GM13976 (cell line): Measurements from ENCODE around the gene PNMA8C.
"Not testable (repeated sequence)": the region's sequence is repeated elsewhere in the genome, so short reads cannot be mapped to it uniquely, and the experiment has no call there.

ENCODE experiments used
- DNase-seq: peaks from one replicate; pipeline ENCODE4 v3.0.0; 2012; ENCODE audit warnings: low spot score
- in situ Hi-C: fragments of 300-500 bp; cut with MboI; formaldehyde crosslinking; loops from one replicate; pipeline ENCODE4 v1.12.0; 2022; ENCODE audit warnings: low sequenced_read_pairs, mixed read lengths, inconsistent platforms; ENCODE audit not compliant: unreplicated experiment
- TF ChIP-seq, protein P1 (sequence below): IDR thresholded peaks from 2 replicates; pipeline ENCODE4 v1.5.1; 2012; ENCODE audit warnings: borderline replicate concordance, mild to moderate bottlenecking; ENCODE audit not compliant: insufficient read depth; ENCODE audit errors: extremely low read depth, missing control alignments, control extremely low read depth

The PNMA8C gene

DNA sequence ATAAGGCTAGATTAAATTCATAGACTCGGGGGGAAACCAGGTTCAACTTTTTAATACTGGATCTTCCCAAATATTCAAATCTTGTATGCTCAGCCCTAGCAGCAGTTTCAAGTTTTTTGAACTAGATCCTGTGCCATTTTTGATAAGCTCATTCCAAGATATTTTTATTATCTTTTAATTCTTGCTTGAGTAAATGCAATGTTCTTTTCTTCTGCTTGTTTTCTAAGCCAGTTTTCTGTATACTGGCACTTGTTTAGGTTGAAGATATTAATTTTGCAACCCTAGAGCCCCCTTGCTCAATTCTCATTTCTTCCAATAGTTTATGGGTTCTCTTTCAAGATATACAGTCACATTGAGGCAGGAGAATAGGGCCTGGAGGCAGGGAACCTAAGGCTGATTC, 13.1 kb upstream of the PNMA8C start:
- TF ChIP-seq, protein P1, sequence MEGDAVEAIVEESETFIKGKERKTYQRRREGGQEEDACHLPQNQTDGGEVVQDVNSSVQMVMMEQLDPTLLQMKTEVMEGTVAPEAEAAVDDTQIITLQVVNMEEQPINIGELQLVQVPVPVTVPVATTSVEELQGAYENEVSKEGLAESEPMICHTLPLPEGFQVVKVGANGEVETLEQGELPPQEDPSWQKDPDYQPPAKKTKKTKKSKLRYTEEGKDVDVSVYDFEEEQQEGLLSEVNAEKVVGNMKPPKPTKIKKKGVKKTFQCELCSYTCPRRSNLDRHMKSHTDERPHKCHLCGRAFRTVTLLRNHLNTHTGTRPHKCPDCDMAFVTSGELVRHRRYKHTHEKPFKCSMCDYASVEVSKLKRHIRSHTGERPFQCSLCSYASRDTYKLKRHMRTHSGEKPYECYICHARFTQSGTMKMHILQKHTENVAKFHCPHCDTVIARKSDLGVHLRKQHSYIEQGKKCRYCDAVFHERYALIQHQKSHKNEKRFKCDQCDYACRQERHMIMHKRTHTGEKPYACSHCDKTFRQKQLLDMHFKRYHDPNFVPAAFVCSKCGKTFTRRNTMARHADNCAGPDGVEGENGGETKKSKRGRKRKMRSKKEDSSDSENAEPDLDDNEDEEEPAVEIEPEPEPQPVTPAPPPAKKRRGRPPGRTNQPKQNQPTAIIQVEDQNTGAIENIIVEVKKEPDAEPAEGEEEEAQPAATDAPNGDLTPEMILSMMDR, result no peak
- in situ Hi-C loops, result no loop called here
- DNase-seq, result no peak

DNA sequence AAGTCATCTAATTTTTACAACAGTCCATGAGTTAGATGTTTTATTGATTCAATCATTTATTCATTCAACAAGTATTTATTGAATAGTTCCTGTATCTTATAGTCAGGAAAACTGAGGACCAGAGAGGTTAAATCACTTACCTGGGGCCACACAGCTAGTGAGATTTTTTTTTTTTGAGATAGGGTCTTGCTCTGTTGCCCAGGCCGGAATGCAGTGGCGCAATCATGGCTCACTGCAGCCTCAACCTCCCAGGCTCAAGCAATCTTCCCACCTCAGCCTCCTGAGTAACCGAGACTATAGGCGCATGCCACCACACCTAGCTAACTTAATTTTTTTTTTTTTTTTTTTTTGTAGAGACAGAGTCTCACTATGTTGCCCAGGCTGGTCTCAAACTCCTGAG, 7.0 kb upstream of the PNMA8C start:
- in situ Hi-C loops, DNase-seq: not testable (repeated sequence)

DNA sequence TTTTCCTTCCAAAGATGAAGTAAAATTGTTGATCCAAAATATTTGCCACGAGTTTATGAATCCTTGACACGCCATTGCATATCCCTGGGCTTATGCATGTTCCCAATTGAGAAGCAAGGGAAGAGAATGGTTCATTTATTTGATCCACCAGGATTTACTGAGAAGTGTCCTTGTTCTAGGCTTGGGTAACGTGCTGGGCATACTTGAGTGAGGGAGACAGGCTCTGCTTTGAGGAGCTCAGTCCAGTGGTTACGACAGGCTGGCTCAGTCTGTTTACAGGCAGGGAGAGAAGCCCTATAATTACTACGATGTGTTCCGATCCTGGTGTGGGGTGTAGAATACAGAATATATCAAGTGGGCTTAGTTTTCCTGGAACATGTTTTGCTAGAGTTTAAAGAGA, 6.3 kb upstream of the PNMA8C start:
- DNase-seq, result no peak
- in situ Hi-C loops, result no loop called here
- TF ChIP-seq, protein P1, result no peak

DNA sequence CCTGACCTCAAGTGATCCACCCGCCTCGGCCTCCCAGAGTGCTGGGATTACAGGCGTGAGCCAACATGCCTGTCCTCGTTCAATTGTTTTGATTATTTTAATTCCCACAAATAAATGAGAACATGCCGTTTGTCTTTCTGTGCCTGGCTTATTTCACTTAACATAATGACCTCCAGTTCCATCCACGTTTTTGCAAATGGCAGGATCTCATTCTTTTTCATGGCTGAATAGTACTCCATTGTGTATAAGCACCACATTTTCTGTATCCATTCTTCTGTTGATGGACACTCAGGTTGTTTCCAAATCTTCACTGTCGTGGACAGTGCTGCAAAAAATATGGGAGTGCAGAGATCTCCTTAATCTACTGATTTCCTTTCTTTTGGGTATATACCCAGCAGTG, 4.7 kb upstream of the PNMA8C start:
- DNase-seq, in situ Hi-C loops: not testable (repeated sequence)

DNA sequence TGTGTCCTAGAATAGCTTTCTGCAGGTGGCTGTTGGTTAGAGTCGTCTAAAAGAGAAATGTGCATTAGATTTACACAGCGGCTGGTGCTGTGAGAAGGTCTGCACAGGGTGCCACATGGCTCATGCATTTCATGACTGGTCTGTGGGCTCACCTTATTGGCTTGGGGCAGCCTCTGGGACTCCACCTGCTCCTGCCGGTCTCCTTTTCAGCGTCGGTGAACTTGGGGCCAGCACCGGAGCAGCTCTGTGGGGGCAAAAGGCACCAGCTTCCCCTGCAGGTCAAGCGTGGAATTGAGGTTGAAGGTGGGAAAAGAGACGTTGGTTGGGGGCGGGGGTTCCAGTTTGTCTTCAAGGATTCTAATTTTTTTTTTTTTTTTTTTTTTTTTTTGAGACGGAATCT, 3.1 kb upstream of the PNMA8C start:
- DNase-seq, result no peak
- in situ Hi-C loops, result no loop called here
- TF ChIP-seq, protein P1, result no peak

DNA sequence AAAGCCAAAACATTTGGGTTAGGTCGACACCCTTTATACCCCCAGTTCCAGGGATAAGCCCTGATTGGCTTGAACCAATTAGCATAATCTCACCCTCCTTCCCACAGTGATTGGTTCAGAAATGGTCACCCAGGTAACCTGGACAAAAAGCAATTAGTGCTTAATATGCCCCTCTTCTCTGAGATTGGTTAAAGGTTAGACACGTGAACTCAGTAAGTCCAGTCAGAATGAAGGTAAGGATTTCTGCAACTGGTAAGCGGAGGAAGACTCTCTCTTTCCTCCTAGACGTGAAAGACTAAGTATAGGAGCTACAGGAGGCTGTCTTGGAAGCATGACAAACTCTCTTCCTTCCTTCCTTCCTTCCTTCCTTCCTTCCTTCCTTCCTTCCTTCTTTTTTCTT, 1.3 kb upstream of the PNMA8C start:
- in situ Hi-C loops, result no loop called here
- TF ChIP-seq, protein P1, result no peak
- no peak for DNase-seq

DNA sequence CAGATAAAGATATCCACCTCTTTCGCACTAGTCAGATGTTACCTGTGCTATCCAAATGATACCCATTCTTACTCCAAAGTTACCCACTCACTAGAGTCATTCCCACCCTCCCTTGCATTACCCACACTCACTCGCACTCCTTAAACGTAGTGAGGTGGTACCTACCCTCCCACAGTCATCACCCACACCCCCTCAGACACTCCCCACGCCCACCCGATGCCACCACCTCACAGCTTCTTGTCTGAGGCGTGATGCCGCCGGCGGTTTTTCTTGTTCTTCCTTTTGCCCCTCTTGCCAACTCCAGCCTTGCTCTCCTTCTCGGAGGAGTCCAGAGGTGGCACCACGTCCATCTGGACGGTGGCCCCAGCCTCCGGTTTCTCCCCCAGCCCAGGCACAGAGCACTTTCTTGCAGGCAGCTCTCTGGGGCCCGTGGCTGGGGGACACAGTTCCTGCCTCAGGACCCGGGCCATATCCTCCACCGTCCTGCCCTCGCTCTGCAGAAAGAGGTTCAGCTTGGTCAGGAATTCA, 1.2 kb downstream of the PNMA8C start:
- no peak for DNase-seq
- in situ Hi-C loops, result no loop called here
- TF ChIP-seq, protein P1, result no peak

DNA sequence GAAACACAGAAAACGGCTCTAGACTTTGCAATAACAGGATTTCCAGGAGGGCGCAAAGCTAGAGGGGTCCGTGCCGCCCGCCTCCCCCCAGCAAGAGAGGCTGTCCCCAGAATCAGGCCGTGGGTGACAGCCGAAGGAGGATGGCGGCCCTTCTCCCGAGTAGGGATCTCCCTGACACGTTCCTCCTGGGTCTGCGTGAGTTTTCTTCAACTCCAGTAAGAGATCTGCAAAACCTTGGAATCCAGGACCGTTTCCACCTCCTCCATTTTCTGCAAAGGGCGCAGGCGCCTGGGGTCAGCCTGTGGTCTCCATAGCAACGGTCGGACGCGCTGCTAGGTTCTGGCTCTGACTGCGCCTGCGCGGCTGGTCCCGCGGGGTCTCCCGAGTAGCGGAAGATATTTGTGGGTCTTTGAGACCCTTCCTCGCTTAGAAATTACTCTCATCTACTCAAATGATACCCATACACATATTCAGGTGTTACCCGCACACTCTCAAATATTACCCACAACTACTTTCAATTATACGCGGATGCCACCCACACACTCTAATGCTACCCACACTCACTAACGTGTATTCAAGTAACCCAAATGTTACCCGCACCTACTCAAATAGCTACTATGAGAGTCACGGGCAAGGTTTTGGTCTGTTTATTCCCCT, 2.1 kb downstream of the PNMA8C start:
- TF ChIP-seq, protein P1, result no peak
- peak; percentile 73 for DNase-seq
- in situ Hi-C loops, result no loop called here
